ENCODE data around the gene CMTM8.
"Not testable (repeated sequence)": the region's sequence is repeated elsewhere in the genome, so short reads cannot be mapped to it uniquely, and the experiment has no call there.

CMTM8 gene

DNA sequence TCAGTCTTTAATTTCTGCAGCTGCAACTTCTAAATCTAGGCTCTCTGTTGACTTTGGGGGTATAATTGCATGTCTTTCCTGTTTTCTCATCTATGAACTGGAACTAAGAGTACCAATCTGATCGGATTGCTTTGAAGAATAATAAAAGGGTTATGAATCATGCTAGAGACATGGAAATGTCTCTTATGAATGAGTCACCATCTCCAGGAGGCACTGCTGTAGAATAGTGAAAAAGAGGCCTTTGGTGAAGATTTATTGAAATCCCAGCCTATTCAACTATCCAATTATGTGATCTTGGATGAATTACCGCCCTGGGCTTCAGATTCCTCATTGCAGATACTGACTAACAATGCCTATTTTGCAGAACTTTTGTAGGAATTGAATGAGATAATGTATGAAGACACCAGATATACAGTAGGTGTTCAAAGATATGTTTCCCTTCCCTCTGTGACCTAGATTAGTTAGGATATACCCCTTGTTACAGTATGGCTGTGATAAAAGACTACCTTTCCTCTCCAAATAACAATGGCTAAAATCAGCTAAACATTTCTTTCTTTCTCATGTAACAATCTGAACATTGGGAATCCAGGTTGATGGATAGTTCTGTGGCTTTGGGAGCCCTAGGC is 11.5 kb upstream of the CMTM8 start:
- Histone ChIP-seq H3K36me3 (ENCODE audit: control insufficient read depth in 1 of 2, insufficient read depth in 2 of 2, low read depth in 1 of 2, low read length in 2 of 2) (no peaks in the 10 kb centered on the region), H2BK12ac (ENCODE audit: low read length in 2 of 2) (no peak overlapping the region), H2BK5ac (ENCODE audit: low read depth, low read length, poor library complexity, severe bottlenecking) (no peak overlapping the region), H2BK120ac (ENCODE audit: low read depth, low read length) (no peak overlapping the region), H3K4me2 (ENCODE audit: low read length, poor library complexity, severe bottlenecking) (no peak overlapping the region), H3K9me3 (ENCODE audit: control insufficient read depth, low read length) (no peaks in the 10 kb centered on the region), H3K14ac (ENCODE audit: low read length in 2 of 2) (no peak overlapping the region), H4K8ac (ENCODE audit: low read length) (no peak overlapping the region), H2BK15ac (ENCODE audit: low read depth, poor library complexity, severe bottlenecking) (no peak overlapping the region), H3K9ac (ENCODE audit: low read length) (no peak overlapping the region), H3K4me1 (ENCODE audit: control insufficient read depth, insufficient read depth, low read depth, low read length) (peaks cover 2% of the 10 kb centered on the region), H2AK5ac (ENCODE audit: low read length, severe bottlenecking) (no peak overlapping the region), H3K4ac (ENCODE audit: low read depth in 1 of 2, low read length in 2 of 2) (no peak overlapping the region), H3K79me1 (replicated peaks; ENCODE audit: low read length, poor library complexity, severe bottlenecking) (no peaks in the 10 kb centered on the region), H3K23ac (ENCODE audit: low read length in 2 of 2) (no peak overlapping the region), H3K27ac (ENCODE audit: low read length, poor library complexity, severe bottlenecking) (peak overlapping the region; percentile 24), H3K18ac (ENCODE audit: low read depth in 1 of 2, low read length in 2 of 2) (no peak overlapping the region), H4K91ac (ENCODE audit: low read length) (no peak overlapping the region), H3K27me3 (ENCODE audit: control insufficient read depth in 1 of 2, insufficient read depth in 1 of 2, low read length in 2 of 2) (peaks cover 0 to 25% of the 10 kb centered on the region in 2 experiments), H2AFZ (ENCODE audit: low read depth, low read length) (no peak overlapping the region), H3K4me3 (ENCODE audit: insufficient read depth in 1 of 2, low read depth in 1 of 2, low read length in 2 of 2) (no peak overlapping the region)
- peak; percentile 12 for DNase-seq
- 57% methylated on average over 1 of the region's 2 CpGs for WGBS

DNA sequence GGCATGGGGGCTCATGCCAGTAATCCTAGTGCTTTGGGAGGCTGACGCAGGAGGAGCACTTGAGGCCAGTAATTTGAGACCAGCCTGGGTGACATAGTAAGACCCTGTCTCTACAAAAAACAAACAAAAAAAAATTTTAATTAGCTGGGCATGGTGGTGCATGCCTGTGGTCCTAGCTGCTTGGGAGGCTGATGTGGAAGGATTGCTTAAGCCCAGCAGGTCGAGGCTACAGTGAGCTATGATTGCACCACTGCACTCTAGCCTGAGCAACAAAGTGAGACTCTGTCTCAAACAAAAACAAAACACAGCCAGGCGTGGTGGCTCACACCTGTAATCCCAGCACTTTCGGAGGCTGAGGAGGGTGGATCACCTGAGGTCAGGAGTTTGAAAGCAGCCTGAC is 9.7 kb upstream of the CMTM8 start:
- H3K36me3 ChIP-seq (ENCODE audit: control insufficient read depth in 1 of 2, insufficient read depth in 2 of 2, low read depth in 1 of 2, low read length in 2 of 2); H3K4me1 ChIP-seq (ENCODE audit: control insufficient read depth, insufficient read depth, low read depth, low read length); H4K91ac ChIP-seq (ENCODE audit: low read length); H2BK12ac ChIP-seq (ENCODE audit: low read length in 2 of 2); H2AK5ac ChIP-seq (ENCODE audit: low read length, severe bottlenecking); H2BK5ac ChIP-seq (ENCODE audit: low read depth, low read length, poor library complexity, severe bottlenecking); H3K4me2 ChIP-seq (ENCODE audit: low read length, poor library complexity, severe bottlenecking); H3K23ac ChIP-seq (ENCODE audit: low read length in 2 of 2); H2BK120ac ChIP-seq (ENCODE audit: low read depth, low read length); H4K8ac ChIP-seq (ENCODE audit: low read length); H3K14ac ChIP-seq (ENCODE audit: low read length in 2 of 2); H2AFZ ChIP-seq (ENCODE audit: low read depth, low read length); H3K9ac ChIP-seq (ENCODE audit: low read length); H3K4ac ChIP-seq (ENCODE audit: low read depth in 1 of 2, low read length in 2 of 2); H3K27ac ChIP-seq (ENCODE audit: low read length, poor library complexity, severe bottlenecking); DNase-seq; H3K4me3 ChIP-seq (ENCODE audit: insufficient read depth in 1 of 2, low read depth in 1 of 2, low read length in 2 of 2); H3K9me3 ChIP-seq (ENCODE audit: control insufficient read depth, low read length); H2BK15ac ChIP-seq (ENCODE audit: low read depth, poor library complexity, severe bottlenecking); H3K79me1 ChIP-seq (replicated peaks; ENCODE audit: low read length, poor library complexity, severe bottlenecking); H3K18ac ChIP-seq (ENCODE audit: low read depth in 1 of 2, low read length in 2 of 2): not testable (repeated sequence)
- 94% methylated on average over 4 of the region's 4 CpGs for WGBS
- H3K27me3 ChIP-seq (ENCODE audit: control insufficient read depth in 1 of 2, insufficient read depth in 1 of 2, low read length in 2 of 2) = peaks cover 0 to 15% of the 10 kb centered on the region in 2 experiments

DNA sequence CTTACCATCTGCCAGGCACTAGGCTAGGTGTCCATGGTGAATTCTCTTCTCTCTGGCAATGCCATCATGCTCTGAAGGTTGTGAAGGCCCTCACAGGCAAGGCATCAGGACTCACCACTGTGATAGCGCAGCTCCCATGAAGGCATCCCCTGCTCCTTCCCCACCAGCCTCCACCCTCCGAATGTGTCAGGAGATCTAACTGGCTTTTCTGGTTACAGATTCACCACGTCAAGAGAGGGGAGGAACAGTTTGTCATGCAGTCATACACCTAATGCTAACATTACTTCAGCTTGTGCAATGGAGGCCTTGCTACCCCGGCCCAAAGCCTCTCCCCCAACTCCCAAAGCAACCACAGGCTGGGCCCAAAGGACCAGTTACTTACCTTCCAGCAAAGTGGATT is 8.9 kb upstream of the CMTM8 start:
- no peak overlapping the region for H3K27ac ChIP-seq (ENCODE audit: low read length, poor library complexity, severe bottlenecking)
- no peak overlapping the region for H4K8ac ChIP-seq (ENCODE audit: low read length)
- H2BK15ac ChIP-seq (ENCODE audit: low read depth, poor library complexity, severe bottlenecking) = no peak overlapping the region
- H3K36me3 ChIP-seq (ENCODE audit: control insufficient read depth in 1 of 2, insufficient read depth in 2 of 2, low read depth in 1 of 2, low read length in 2 of 2) = no peaks in the 10 kb centered on the region
- no peak overlapping the region for H3K18ac ChIP-seq (ENCODE audit: low read depth in 1 of 2, low read length in 2 of 2)
- no peak overlapping the region for H2AFZ ChIP-seq (ENCODE audit: low read depth, low read length)
- H3K27me3 ChIP-seq (ENCODE audit: control insufficient read depth in 1 of 2, insufficient read depth in 1 of 2, low read length in 2 of 2) = peaks cover 0 to 8% of the 10 kb centered on the region in 2 experiments
- no peak overlapping the region for H3K23ac ChIP-seq (ENCODE audit: low read length in 2 of 2)
- H3K4me3 ChIP-seq (ENCODE audit: insufficient read depth in 1 of 2, low read depth in 1 of 2, low read length in 2 of 2) = no peak overlapping the region
- no peak overlapping the region for H2BK120ac ChIP-seq (ENCODE audit: low read depth, low read length)
- no peak overlapping the region for H3K4ac ChIP-seq (ENCODE audit: low read depth in 1 of 2, low read length in 2 of 2)
- no peak overlapping the region for H3K14ac ChIP-seq (ENCODE audit: low read length in 2 of 2)
- peaks cover 2% of the 10 kb centered on the region for H3K4me1 ChIP-seq (ENCODE audit: control insufficient read depth, insufficient read depth, low read depth, low read length)
- no peaks in the 10 kb centered on the region for H3K79me1 ChIP-seq (replicated peaks; ENCODE audit: low read length, poor library complexity, severe bottlenecking)
- H2AK5ac ChIP-seq (ENCODE audit: low read length, severe bottlenecking) = no peak overlapping the region
- WGBS = 91% methylated on average over 3 of the region's 4 CpGs
- DNase-seq = no peak
- no peak overlapping the region for H4K91ac ChIP-seq (ENCODE audit: low read length)
- no peak overlapping the region for H2BK12ac ChIP-seq (ENCODE audit: low read length in 2 of 2)
- no peak overlapping the region for H2BK5ac ChIP-seq (ENCODE audit: low read depth, low read length, poor library complexity, severe bottlenecking)
- H3K4me2 ChIP-seq (ENCODE audit: low read length, poor library complexity, severe bottlenecking) = no peak overlapping the region
- H3K9ac ChIP-seq (ENCODE audit: low read length) = no peak overlapping the region
- H3K9me3 ChIP-seq (ENCODE audit: control insufficient read depth, low read length) = no peaks in the 10 kb centered on the region

DNA sequence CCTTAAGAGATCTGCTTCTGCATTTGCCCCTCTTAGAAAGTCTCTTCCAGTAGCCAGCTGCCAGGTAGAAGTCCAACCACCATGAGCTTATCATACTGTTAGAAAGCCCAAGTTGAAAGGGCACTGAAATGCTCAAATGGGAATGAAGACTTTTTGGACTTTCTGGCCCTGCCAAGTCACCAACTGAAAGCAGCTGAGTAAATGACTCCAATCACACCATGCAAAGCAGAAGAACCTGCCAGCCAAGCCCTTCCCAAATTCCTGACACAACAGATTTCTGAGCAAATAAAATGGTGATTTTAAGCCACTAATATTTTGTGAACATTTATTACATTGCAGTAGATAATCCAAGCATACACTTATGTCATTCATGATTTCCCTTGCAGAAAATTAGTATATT is 2.1 kb upstream of the CMTM8 start:
- Histone ChIP-seq H2BK15ac (ENCODE audit: low read depth, poor library complexity, severe bottlenecking) (no peak overlapping the region), H2BK120ac (ENCODE audit: low read depth, low read length) (no peak overlapping the region), H3K4ac (ENCODE audit: low read depth in 1 of 2, low read length in 2 of 2) (no peak overlapping the region), H3K23ac (ENCODE audit: low read length in 2 of 2) (no peak overlapping the region), H3K27ac (ENCODE audit: low read length, poor library complexity, severe bottlenecking) (no peak overlapping the region), H2BK12ac (ENCODE audit: low read length in 2 of 2) (no peak overlapping the region), H4K91ac (ENCODE audit: low read length) (no peak overlapping the region), H2AFZ (ENCODE audit: low read depth, low read length) (no peak overlapping the region), H2AK5ac (ENCODE audit: low read length, severe bottlenecking) (no peak overlapping the region), H4K8ac (ENCODE audit: low read length) (no peak overlapping the region), H3K4me3 (ENCODE audit: insufficient read depth in 1 of 2, low read depth in 1 of 2, low read length in 2 of 2) (no peak overlapping the region), H3K36me3 (ENCODE audit: control insufficient read depth in 1 of 2, insufficient read depth in 2 of 2, low read depth in 1 of 2, low read length in 2 of 2) (no peaks in the 10 kb centered on the region), H3K9ac (ENCODE audit: low read length) (no peak overlapping the region), H3K27me3 (ENCODE audit: control insufficient read depth in 1 of 2, insufficient read depth in 1 of 2, low read length in 2 of 2) (peaks cover 0 to 51% of the 10 kb centered on the region in 2 experiments), H3K9me3 (ENCODE audit: control insufficient read depth, low read length) (peaks cover 6% of the 10 kb centered on the region), H3K14ac (ENCODE audit: low read length in 2 of 2) (no peak overlapping the region), H3K79me1 (replicated peaks; ENCODE audit: low read length, poor library complexity, severe bottlenecking) (peaks cover 14% of the 10 kb centered on the region), H3K4me1 (ENCODE audit: control insufficient read depth, insufficient read depth, low read depth, low read length) (peaks cover 9% of the 10 kb centered on the region), H3K18ac (ENCODE audit: low read depth in 1 of 2, low read length in 2 of 2) (no peak overlapping the region), H3K4me2 (ENCODE audit: low read length, poor library complexity, severe bottlenecking) (no peak overlapping the region), H2BK5ac (ENCODE audit: low read depth, low read length, poor library complexity, severe bottlenecking) (no peak overlapping the region)
- no peak for DNase-seq
